Endothelial cell of umbilical vein (primary cell): ENCODE data around the gene NPB. TPM values are rescaled to one million over a fixed set of nuclear protein-coding genes. Genes with fewer than 3 reads are reported as not detected.

Source experiments
- BruUV-seq: library from RNA; stranded (reverse); fragments of 400-500 nt; replicated peaks from 2 replicates; lab custom pipeline; 2021; lab: Mats Ljungman, UMichigan
- CTCF ChIA-PET: fragments of 300-600, 350-600 bp; sonication (Branson Sonifier 250); formaldehyde crosslinking; loops from one replicate; lab custom pipeline; 2021; ENCODE audit warnings: antibody characterized with exemption, inconsistent platforms; lab: Charles Lee
- POLR2A ChIA-PET: fragments of 300-600, 350-600 bp; sonication (Branson Sonifier 250); formaldehyde crosslinking; loops from one replicate; lab custom pipeline; 2021; ENCODE audit warnings: antibody characterized with exemption, inconsistent platforms; lab: Charles Lee
- DNase-seq: peaks from one replicate; pipeline ENCODE4 v3.0.0-alpha.2; 2011; ENCODE audit warnings: low read depth, low spot score
- FAIRE-seq: peaks from 2 replicates; lab custom pipeline; 2011; peaks lifted over from hg19 to GRCh38; lab: Jason Lieb, UNC
- H2AFZ ChIP-seq: 2 replicates; pipeline ENCODE4 v1.6.0; 2012; ENCODE audit warnings: low read depth, low read length, control low read depth, inconsistent platforms
- H3K27ac ChIP-seq: 2 replicates; pipeline ENCODE4 v1.5.1; 2011; ENCODE audit warnings: low read depth, mild to moderate bottlenecking, control low read depth, low read length, moderate library complexity; ENCODE audit not compliant: insufficient read depth
- H3K27me3 ChIP-seq, 2 experiments: 2 replicates each; pipeline versions ENCODE4 v1.6.0 to v1.6.1; 2011; ENCODE audit warnings: low read length in 2 of 2, mixed read lengths in 1 of 2; ENCODE audit not compliant: control insufficient read depth in 2 of 2, insufficient read depth in 2 of 2
- H3K36me3 ChIP-seq, 2 experiments: 2 replicates in 1 of 2; 3 replicates in 1 of 2; pipeline ENCODE4 v1.5.1; 2011; ENCODE audit warnings: low read length in 2 of 2, mild to moderate bottlenecking in 1 of 2, moderate library complexity in 1 of 2; ENCODE audit not compliant: control insufficient read depth in 2 of 2, insufficient read depth in 2 of 2; ENCODE audit errors: extremely low read depth in 1 of 2
- H3K4me1 ChIP-seq: 3 replicates; pipeline ENCODE4 v1.5.1; 2011; ENCODE audit warnings: mild to moderate bottlenecking, low read length; ENCODE audit not compliant: control insufficient read depth, insufficient read depth; ENCODE audit errors: extremely low read depth
- H3K4me2 ChIP-seq: 2 replicates; pipeline ENCODE4 v1.6.1; 2011; ENCODE audit warnings: low read length, control low read depth, mixed read lengths; ENCODE audit not compliant: insufficient read depth
- H3K4me3 ChIP-seq, 3 experiments: fragments of 200-600 bp in 1 of 3; sonication (generic), shearing (Covaris generic) in 1 of 3; replicated peaks in 1 of 3; 2 replicates each; pipeline ENCODE4 v1.5.1; 2011 to 2016; ENCODE audit warnings: control low read depth in 3 of 3, low read length in 3 of 3, mild to moderate bottlenecking in 2 of 3, inconsistent platforms in 1 of 3, low read depth in 1 of 3, moderate library complexity in 1 of 3; ENCODE audit not compliant: insufficient read depth in 1 of 3
- H3K79me2 ChIP-seq: 2 replicates; pipeline ENCODE4 v1.6.0; 2012; ENCODE audit warnings: low read length, inconsistent platforms; ENCODE audit not compliant: control insufficient read depth, insufficient read depth
- H3K9ac ChIP-seq: replicated peaks from 2 replicates; pipeline ENCODE3; 2011; ENCODE audit warnings: low read length, control low read depth; ENCODE audit not compliant: insufficient read depth; ENCODE audit errors: extremely low read depth
- H3K9me1 ChIP-seq: replicated peaks from 3 replicates; pipeline ENCODE4 v1.6.0; 2011; ENCODE audit warnings: mild to moderate bottlenecking, low read length; ENCODE audit not compliant: control insufficient read depth, insufficient read depth; ENCODE audit errors: extremely low read depth
- H3K9me3 ChIP-seq: replicated peaks from 2 replicates; pipeline ENCODE4 v1.5.1; 2012; ENCODE audit warnings: low read length, inconsistent platforms; ENCODE audit not compliant: control insufficient read depth, insufficient read depth
- H4K20me1 ChIP-seq: replicated peaks from 2 replicates; pipeline ENCODE3; 2011; ENCODE audit warnings: mild to moderate bottlenecking, low read length; ENCODE audit not compliant: control insufficient read depth, insufficient read depth; ENCODE audit errors: extremely low read depth
- GATA2 ChIP-seq: IDR thresholded peaks from 2 replicates; pipeline ENCODE4 v1.7.0; 2011; ENCODE audit warnings: low read depth, mild to moderate bottlenecking, moderate library complexity, mixed read lengths, low read length; ENCODE audit not compliant: insufficient read length, insufficient read depth
- MYC ChIP-seq: IDR thresholded peaks from one replicate; pipeline ENCODE4 v1.6.1; 2011; ENCODE audit warnings: mild to moderate bottlenecking, low read depth, low read length
- POLR2A ChIP-seq: IDR thresholded peaks from 2 replicates; pipeline ENCODE4 v1.6.1; 2012; ENCODE audit warnings: low read depth, mild to moderate bottlenecking, control low read depth, low read length
- POLR2AphosphoS5 ChIP-seq: IDR thresholded peaks from 2 replicates; pipeline ENCODE4 v1.6.1; 2012; ENCODE audit warnings: low read depth, mild to moderate bottlenecking, control low read depth, low read length, moderate library complexity; ENCODE audit not compliant: insufficient read depth
- dilution Hi-C: fragments of 300-500 bp; cut with MboI; formaldehyde crosslinking; loops from one replicate; pipeline ENCODE4 v1.15.0; 2019; ENCODE audit warnings: low sequenced_read_pairs; ENCODE audit not compliant: extremely low pct_ligation_motif_present
- intact Hi-C: fragments of 100-400 bp; cut with micrococcal nuclease; formaldehyde crosslinking; loops from one replicate; pipeline ENCODE4 v1.10.0; 2022
- polyA plus RNA-seq, 4 experiments: library from polyadenylated mRNA; depleted of rRNA in 3 of 4; stranded (reverse) in 3 of 4; unstranded in 1 of 4; fragments of >200 nt; gene quantifications; 2 replicates each; pipeline versions ENCODE4 v1.2.1 to v1.2.3, GENCODE V29; 2011 to 2012; ENCODE audit warnings: missing spikeins in 1 of 4
- total RNA-seq: library from RNA; stranded (reverse); gene quantifications from 2 replicates; pipeline ENCODE4 v1.2.3, GENCODE V29; 2021
- TF ChIP-seq, protein P1 (sequence below), 2 donors: IDR thresholded peaks; 1 replicate in 1 of 2; 2 replicates in 1 of 2; pipeline ENCODE4 v1.5.1; 2011; ENCODE audit warnings: low read length in 2 of 2, mild to moderate bottlenecking in 2 of 2, moderate library complexity in 2 of 2, control low read depth in 1 of 2, inconsistent platforms in 1 of 2, low read depth in 1 of 2; ENCODE audit not compliant: insufficient read depth in 1 of 2; ENCODE audit errors: extremely low read depth in 1 of 2

Gene NPB
- total and polyA plus RNA-seq, 2 donors (not counting 3 experiments of a cell fraction or from before 2014, with no cell fraction given), result 0.33 to 0.42 TPM

DNA sequence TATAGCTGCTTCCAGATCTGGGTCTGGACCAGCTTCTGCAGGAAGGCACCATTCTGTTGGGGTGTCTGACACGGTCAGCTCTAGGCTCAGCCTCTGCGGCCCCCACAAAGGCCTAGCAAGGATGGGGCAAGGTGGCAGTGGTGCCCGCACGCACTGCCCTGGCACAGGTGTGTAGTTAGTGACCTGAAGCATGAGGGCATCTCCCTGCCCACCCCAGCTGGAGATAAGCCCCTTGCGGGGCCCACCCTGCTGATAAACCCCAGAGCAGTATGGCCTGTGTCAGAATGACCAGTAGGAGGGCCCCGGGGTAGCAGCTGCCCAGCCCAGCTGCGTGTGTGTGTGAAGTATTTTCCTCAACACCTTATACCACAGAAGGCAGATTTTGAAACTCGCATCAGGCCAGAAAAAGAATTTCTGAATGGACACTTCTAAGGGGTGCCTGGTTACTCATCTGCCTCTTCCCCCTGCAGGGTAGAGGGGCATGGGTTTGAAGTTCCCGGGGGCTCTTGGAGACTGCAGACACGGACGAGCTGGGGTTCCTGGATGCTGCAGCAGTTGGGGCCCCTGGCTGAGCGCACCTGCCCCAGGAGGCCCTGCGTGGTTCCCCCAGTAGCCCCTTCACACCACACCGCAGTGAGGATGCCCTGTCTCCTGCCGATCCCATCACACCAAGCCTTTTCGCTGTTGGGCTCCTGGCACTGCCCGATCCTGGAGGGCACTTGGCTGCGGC, 35.4 kb upstream of the NPB start:
- no peak overlapping the region for H3K4me3 ChIP-seq
- DNase-seq, result no peak
- H3K27ac ChIP-seq, result no peak overlapping the region
- POLR2A ChIA-PET, result no interaction called here
- no peaks in the 10 kb centered on the region for H3K27me3 ChIP-seq
- peaks cover 17% of the 10 kb centered on the region for H3K4me1 ChIP-seq
- no peaks in the 10 kb centered on the region for H4K20me1 ChIP-seq
- H2AFZ ChIP-seq, result no peak overlapping the region
- intact Hi-C loops (no loop called here), dilution Hi-C loops (no loop called here)
- no peak overlapping the region for H3K9ac ChIP-seq
- FAIRE-seq, result no peak
- H3K9me3 ChIP-seq, result no peaks in the 10 kb centered on the region
- peaks cover 30% of the 10 kb centered on the region for H3K79me2 ChIP-seq
- H3K4me2 ChIP-seq, result no peak overlapping the region
- BruUV-seq, result no TSS peak
- peaks cover 6 to 19% of the 10 kb centered on the region in 2 experiments for H3K36me3 ChIP-seq
- H3K9me1 ChIP-seq, result no peaks in the 10 kb centered on the region
- TF ChIP-seq POLR2AphosphoS5 (peak; percentile 66), POLR2A (peak; percentile 75), MYC (no peak), GATA2 (no peak)
- TF ChIP-seq, protein P1, sequence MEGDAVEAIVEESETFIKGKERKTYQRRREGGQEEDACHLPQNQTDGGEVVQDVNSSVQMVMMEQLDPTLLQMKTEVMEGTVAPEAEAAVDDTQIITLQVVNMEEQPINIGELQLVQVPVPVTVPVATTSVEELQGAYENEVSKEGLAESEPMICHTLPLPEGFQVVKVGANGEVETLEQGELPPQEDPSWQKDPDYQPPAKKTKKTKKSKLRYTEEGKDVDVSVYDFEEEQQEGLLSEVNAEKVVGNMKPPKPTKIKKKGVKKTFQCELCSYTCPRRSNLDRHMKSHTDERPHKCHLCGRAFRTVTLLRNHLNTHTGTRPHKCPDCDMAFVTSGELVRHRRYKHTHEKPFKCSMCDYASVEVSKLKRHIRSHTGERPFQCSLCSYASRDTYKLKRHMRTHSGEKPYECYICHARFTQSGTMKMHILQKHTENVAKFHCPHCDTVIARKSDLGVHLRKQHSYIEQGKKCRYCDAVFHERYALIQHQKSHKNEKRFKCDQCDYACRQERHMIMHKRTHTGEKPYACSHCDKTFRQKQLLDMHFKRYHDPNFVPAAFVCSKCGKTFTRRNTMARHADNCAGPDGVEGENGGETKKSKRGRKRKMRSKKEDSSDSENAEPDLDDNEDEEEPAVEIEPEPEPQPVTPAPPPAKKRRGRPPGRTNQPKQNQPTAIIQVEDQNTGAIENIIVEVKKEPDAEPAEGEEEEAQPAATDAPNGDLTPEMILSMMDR (IDR thresholded peaks at IDR 0.05; ENCODE audit: extremely low read depth in 1 of 2, insufficient read depth in 1 of 2, low read depth in 1 of 2, low read length in 2 of 2), result no peak
- CTCF ChIA-PET, result no interaction called here
